Chondrocyte (in vitro differentiated cells): ENCODE results near the gene SCARB1. TPM values are rescaled to one million over a fixed set of nuclear protein-coding genes. Genes with fewer than 3 reads are reported as not detected.

Experiments
- DNase-seq: peaks from one replicate; pipeline ENCODE4 v3.0.0; 2021; ENCODE audit warnings: mixed read lengths, low spot score
- H3K27ac Mint-ChIP-seq: one replicate; pipeline ENCODE4 v1.8.0; 2021; ENCODE audit warnings: mild to moderate bottlenecking, moderate library complexity, mixed read lengths; ENCODE audit not compliant: unreplicated experiment
- H3K27me3 Mint-ChIP-seq: 2 replicates; pipeline ENCODE4 v1.8.0; 2021; ENCODE audit warnings: low read depth, mixed read lengths
- H3K36me3 Mint-ChIP-seq: 2 replicates; pipeline ENCODE4 v1.8.0; 2021; ENCODE audit warnings: low read depth, mixed read lengths
- H3K4me1 Mint-ChIP-seq: 2 replicates; pipeline ENCODE4 v1.8.0; 2021; ENCODE audit warnings: low read depth, mild to moderate bottlenecking, mixed read lengths
- H3K4me3 Mint-ChIP-seq: one replicate; pipeline ENCODE4 v1.8.0; 2021; ENCODE audit warnings: mild to moderate bottlenecking, moderate library complexity, mixed read lengths; ENCODE audit not compliant: unreplicated experiment
- H3K9me3 Mint-ChIP-seq: 2 replicates; pipeline ENCODE4 v1.8.0; 2021; ENCODE audit warnings: low read depth, mixed read lengths
- total RNA-seq: library from RNA; stranded (reverse); gene quantifications from 3 replicates; pipeline ENCODE4 v1.2.1, GENCODE V29; 2021
- TF ChIP-seq, protein P1 (sequence below): fragments of 200-600 bp; sonication (generic); IDR thresholded peaks from 2 replicates; pipeline ENCODE4 v1.5.0; 2021; ENCODE audit warnings: antibody characterized with exemption, mild to moderate bottlenecking, moderate library complexity

The SCARB1 gene
- total RNA-seq, 1 donor from 2014 or later = 20.1 TPM

DNA sequence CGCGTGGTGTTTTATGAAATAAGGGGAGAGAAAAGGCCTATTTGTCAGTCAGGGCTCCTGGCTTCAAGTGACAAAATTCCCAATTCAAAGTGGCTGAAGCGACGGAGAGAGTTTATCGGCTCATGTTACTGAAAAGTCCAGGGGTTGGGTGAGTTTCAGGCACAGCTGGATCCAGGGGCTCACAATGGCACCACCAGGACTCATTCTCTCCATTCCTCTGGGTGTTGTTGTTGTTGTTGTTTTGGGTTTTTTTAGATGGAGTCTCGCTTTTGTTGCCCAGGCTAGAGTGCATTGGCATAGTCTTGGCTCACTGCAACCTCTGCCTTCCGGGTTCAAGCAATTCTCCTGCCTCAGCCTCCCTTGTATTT lies 119.4 kb downstream of the SCARB1 start:
- Mint-ChIP-seq H3K4me3 (no peak overlapping the region), H3K36me3 (no peaks in the 10 kb centered on the region), H3K4me1 (peaks cover 46% of the 10 kb centered on the region), H3K27ac (no peak overlapping the region), H3K9me3 (no peaks in the 10 kb centered on the region), H3K27me3 (no peaks in the 10 kb centered on the region)
- TF ChIP-seq, protein P1, sequence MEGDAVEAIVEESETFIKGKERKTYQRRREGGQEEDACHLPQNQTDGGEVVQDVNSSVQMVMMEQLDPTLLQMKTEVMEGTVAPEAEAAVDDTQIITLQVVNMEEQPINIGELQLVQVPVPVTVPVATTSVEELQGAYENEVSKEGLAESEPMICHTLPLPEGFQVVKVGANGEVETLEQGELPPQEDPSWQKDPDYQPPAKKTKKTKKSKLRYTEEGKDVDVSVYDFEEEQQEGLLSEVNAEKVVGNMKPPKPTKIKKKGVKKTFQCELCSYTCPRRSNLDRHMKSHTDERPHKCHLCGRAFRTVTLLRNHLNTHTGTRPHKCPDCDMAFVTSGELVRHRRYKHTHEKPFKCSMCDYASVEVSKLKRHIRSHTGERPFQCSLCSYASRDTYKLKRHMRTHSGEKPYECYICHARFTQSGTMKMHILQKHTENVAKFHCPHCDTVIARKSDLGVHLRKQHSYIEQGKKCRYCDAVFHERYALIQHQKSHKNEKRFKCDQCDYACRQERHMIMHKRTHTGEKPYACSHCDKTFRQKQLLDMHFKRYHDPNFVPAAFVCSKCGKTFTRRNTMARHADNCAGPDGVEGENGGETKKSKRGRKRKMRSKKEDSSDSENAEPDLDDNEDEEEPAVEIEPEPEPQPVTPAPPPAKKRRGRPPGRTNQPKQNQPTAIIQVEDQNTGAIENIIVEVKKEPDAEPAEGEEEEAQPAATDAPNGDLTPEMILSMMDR = no peak
- DNase-seq = no peak

DNA sequence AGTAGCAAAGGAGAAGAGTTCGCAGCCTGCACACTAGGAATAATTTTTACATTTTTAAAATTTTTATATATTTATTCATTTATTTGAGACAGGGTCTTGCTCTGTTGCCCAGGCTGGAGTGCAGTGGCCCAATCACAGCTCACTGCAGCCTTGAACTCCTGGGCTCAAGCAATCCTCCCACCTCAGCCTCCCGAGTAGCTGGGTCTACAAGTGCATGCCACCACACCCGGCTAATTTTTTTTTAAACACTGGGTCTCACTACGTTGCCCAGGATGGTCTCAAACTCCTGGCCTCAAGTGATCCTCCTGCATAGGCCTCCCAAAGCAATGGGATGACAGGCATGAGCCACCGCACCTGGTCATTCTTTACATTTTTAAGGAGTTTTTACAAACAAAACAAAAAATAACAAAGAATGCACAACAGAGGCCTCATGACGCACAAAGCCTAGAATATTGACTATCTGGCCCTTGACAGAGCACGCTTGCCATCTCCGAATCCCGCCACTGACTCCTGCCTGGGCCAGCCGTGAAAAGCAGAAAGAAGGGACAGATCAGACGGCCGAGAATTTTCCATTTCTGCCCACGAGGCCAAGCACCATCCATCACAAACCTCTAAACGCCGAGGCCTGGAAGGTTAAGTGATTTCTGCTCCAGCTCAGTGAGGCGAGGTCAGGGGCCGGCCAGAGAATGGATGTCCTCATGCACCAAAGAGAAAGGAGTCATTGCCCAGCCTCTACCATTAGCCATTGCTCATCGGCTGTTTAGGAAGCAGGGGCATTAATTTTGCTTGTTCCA lies 120.0 kb downstream of the SCARB1 start:
- Mint-ChIP-seq H3K4me1 (peaks cover 52% of the 10 kb centered on the region), H3K4me3 (no peak overlapping the region), H3K27me3 (no peaks in the 10 kb centered on the region), H3K27ac (no peak overlapping the region), H3K36me3 (no peaks in the 10 kb centered on the region), H3K9me3 (no peaks in the 10 kb centered on the region)
- DNase-seq = no peak
- TF ChIP-seq, protein P1 = no peak

DNA sequence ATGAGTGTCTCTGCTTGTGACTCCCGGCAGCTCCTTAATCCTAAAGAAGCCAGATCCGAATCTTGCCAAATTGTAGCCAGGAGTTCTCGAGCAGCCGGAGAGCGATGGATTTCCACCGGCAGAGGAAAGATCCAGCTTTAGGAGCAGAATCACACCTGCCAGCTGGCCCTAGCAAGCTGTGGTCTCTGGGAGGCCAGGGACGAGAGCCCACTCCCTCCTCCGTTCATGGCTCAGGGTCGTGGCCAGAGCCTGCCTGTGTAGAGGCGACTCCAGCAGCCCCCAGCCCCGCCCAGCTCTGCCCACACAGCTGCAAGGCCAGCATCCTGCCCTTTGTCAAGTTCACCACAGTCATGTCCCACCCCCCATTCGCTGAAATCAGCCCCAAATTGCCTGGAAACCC lies 121.0 kb downstream of the SCARB1 start:
- no peak for DNase-seq
- TF ChIP-seq, protein P1 = no peak
- H3K27ac Mint-ChIP-seq = no peak overlapping the region
- no peak overlapping the region for H3K4me3 Mint-ChIP-seq
- peaks cover 57% of the 10 kb centered on the region for H3K4me1 Mint-ChIP-seq
- H3K27me3 Mint-ChIP-seq = no peaks in the 10 kb centered on the region
- H3K36me3 Mint-ChIP-seq = no peaks in the 10 kb centered on the region
- H3K9me3 Mint-ChIP-seq = no peaks in the 10 kb centered on the region

DNA sequence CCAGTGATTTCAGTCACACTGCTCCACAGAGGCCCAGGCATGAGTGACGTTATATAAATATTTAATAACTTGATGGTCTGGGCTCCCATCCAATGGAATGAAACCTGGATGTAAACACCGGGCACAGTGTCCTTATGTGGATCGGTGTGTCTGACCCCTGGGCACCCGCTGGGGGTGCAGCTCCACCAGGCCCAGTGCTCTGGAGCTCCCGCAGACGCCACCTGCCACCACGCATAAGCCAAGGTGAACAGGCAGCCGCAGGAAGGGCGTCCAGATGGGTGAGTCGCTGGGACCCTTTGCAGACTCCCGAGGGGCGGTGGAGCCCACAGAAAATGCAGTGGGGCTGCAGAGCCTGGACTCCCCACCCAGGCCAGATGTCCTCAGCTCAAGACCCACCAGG lies 121.6 kb downstream of the SCARB1 start:
- TF ChIP-seq, protein P1 = no peak
- H3K9me3 Mint-ChIP-seq = no peaks in the 10 kb centered on the region
- no peak overlapping the region for H3K4me3 Mint-ChIP-seq
- no peak for DNase-seq
- peaks cover 54% of the 10 kb centered on the region for H3K4me1 Mint-ChIP-seq
- H3K36me3 Mint-ChIP-seq = no peaks in the 10 kb centered on the region
- H3K27ac Mint-ChIP-seq = no peak overlapping the region
- H3K27me3 Mint-ChIP-seq = no peaks in the 10 kb centered on the region

DNA sequence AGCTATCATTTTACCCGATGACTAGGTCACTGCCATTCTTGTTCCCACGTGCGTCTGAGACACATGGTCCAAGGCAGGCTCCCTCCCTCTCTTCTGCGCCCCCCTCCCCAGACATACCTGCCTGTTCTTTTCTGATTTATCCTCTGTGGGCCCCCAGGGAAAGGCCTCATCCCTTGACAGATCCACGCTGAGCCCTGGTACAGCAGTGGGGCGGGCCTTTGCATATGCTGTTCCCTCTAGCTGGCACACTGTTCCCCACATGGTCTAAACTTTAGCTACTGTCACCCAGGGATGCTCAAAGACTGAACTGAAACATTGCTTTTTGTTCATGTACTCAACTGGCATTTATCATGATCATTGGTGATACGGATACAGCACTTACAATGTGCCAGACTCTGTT lies 122.5 kb downstream of the SCARB1 start:
- Mint-ChIP-seq H3K27ac (peak overlapping the region; percentile 17), H3K4me3 (no peak overlapping the region), H3K4me1 (peaks cover 51% of the 10 kb centered on the region), H3K9me3 (no peaks in the 10 kb centered on the region), H3K27me3 (no peaks in the 10 kb centered on the region), H3K36me3 (no peaks in the 10 kb centered on the region)
- DNase-seq = no peak
- TF ChIP-seq, protein P1 = no peak
